Natural killer cell (primary cell): Measurements from ENCODE around the gene WDFY4. TPM values are rescaled to one million over a fixed set of nuclear protein-coding genes. Genes with fewer than 3 reads are reported as not detected.

Experiments
- ATAC-seq, 3 donors: fragments of 150-1000 bp in 2 of 3; fragments of 200-7000 bp in 1 of 3; cut with Tn5 transposase; 1 replicate in 1 of 3; 2 replicates in 2 of 3; pipeline ENCODE4 v1.10.0; 2021; ENCODE audit warnings: mild to moderate bottlenecking in 2 of 3, moderate library complexity in 2 of 3
- DNase-seq, 2 donors: peaks; one replicate each; pipeline versions ENCODE4 v3.0.0 to v3.0.0-alpha.2; 2013 to 2021; ENCODE audit warnings: mixed read lengths in 1 of 2
- H3K27ac ChIP-seq: one replicate; pipeline ENCODE4 v1.5.1; 2013; ENCODE audit warnings: mild to moderate bottlenecking, low read length
- H3K27me3 ChIP-seq: one replicate; pipeline ENCODE4 v1.6.1; 2013; ENCODE audit warnings: low read length; ENCODE audit not compliant: control insufficient read depth, insufficient read depth
- H3K36me3 ChIP-seq: one replicate; pipeline ENCODE4 v1.6.1; 2013; ENCODE audit warnings: low read length; ENCODE audit not compliant: control insufficient read depth, insufficient read depth
- H3K4me1 ChIP-seq: one replicate; pipeline ENCODE4 v1.6.1; 2013; ENCODE audit warnings: low read length; ENCODE audit not compliant: control insufficient read depth, insufficient read depth
- H3K4me3 ChIP-seq: one replicate; pipeline ENCODE4 v1.5.1; 2013; ENCODE audit warnings: low read length
- H3K9me3 ChIP-seq: one replicate; pipeline ENCODE4 v1.6.1; 2013; ENCODE audit warnings: low read length; ENCODE audit not compliant: control insufficient read depth, insufficient read depth
- H3K27ac Mint-ChIP-seq, 2 donors: one replicate each; pipeline ENCODE4 v1.8.0; 2022; ENCODE audit warnings: mild to moderate bottlenecking in 2 of 2, mixed read lengths in 2 of 2, moderate library complexity in 1 of 2
- H3K27me3 Mint-ChIP-seq, 2 donors: one replicate each; pipeline ENCODE4 v1.8.0; 2022; ENCODE audit warnings: low read depth in 2 of 2, mixed read lengths in 2 of 2
- H3K36me3 Mint-ChIP-seq: one replicate; pipeline ENCODE4 v1.8.0; 2022; ENCODE audit warnings: mixed read lengths
- H3K4me1 Mint-ChIP-seq, 2 donors: one replicate each; pipeline ENCODE4 v1.8.0; 2022; ENCODE audit warnings: mixed read lengths in 2 of 2
- H3K4me3 Mint-ChIP-seq: one replicate; pipeline ENCODE4 v1.8.0; 2022; ENCODE audit warnings: mild to moderate bottlenecking, moderate library complexity, mixed read lengths
- H3K9me3 Mint-ChIP-seq, 2 donors: one replicate each; pipeline ENCODE4 v1.8.0; 2022; ENCODE audit warnings: mixed read lengths in 2 of 2
- WGBS: methylation state at CpG from one replicate; pipeline ENCODE4 v1.1.7; 2013; ENCODE audit warnings: missing lambda C conversion rate; ENCODE audit not compliant: insufficient coverage; 5-methylcytosine and 5-hydroxymethylcytosine counted together
- intact Hi-C: fragments of 100-400 bp; cut with micrococcal nuclease; formaldehyde crosslinking; loops from one replicate; pipeline ENCODE4 v1.14.2; 2022
- total RNA-seq, 4 donors: library from RNA; stranded (reverse); fragments of 120-200 nt in 1 of 4; gene quantifications; one replicate each; pipeline versions ENCODE4 v1.2.3 to v1.2.4, GENCODE V29; 2013 to 2022
- TF ChIP-seq, protein P1 (sequence below): fragments of 200-600 bp; IDR thresholded peaks from one replicate; pipeline ENCODE4 v1.8.0; 2022; ENCODE audit warnings: antibody characterized with exemption

Gene WDFY4
- total RNA-seq, 3 donors from 2014 or later (not counting 1 experiment from before 2014, with no cell fraction given): 1.7 to 8.4 (median 3.5) TPM

DNA sequence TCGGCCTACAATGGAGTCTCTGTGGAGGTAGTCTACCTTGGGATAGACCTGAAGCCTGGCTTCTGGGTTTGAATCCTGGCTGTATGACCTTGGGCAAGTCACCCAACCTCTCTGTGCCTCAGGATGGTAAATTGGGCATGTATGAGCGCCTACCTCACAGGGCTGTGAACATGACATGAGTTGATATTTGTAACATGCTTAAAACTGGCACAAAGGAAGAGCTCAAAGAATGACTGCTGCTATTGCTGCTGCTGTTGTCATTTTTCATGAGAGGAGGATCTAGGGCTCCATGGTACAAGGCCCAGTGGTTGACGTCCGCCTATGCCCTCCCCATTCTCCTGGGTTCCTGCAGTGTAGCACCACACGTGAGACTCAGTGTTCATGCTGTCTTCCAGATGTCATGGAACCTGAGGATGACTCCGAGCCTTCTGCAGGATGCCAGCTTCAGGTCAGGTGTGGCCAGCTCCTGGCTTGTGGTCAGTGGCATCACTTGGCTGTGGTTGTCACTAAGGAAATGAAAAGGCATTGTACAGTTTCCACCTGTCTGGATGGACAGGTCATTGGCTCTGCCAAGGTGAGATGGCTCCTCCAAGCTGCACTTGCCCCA is 95.0 kb downstream of the WDFY4 start:
- no peaks in the 10 kb centered on the region for H3K36me3 ChIP-seq
- Mint-ChIP-seq H3K9me3 (no peaks in the 10 kb centered on the region), H3K36me3 (no peaks in the 10 kb centered on the region), H3K27ac (no peak overlapping the region), H3K4me1 (no peaks in the 10 kb centered on the region), H3K27me3 (no peaks in the 10 kb centered on the region), H3K4me3 (no peak overlapping the region)
- DNase-seq: no peak
- no peak overlapping the region for H3K27ac ChIP-seq
- TF ChIP-seq, protein P1, sequence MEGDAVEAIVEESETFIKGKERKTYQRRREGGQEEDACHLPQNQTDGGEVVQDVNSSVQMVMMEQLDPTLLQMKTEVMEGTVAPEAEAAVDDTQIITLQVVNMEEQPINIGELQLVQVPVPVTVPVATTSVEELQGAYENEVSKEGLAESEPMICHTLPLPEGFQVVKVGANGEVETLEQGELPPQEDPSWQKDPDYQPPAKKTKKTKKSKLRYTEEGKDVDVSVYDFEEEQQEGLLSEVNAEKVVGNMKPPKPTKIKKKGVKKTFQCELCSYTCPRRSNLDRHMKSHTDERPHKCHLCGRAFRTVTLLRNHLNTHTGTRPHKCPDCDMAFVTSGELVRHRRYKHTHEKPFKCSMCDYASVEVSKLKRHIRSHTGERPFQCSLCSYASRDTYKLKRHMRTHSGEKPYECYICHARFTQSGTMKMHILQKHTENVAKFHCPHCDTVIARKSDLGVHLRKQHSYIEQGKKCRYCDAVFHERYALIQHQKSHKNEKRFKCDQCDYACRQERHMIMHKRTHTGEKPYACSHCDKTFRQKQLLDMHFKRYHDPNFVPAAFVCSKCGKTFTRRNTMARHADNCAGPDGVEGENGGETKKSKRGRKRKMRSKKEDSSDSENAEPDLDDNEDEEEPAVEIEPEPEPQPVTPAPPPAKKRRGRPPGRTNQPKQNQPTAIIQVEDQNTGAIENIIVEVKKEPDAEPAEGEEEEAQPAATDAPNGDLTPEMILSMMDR: no peak
- no peak for ATAC-seq
- WGBS: 86% methylated on average over 6 of the region's 6 CpGs
- H3K4me1 ChIP-seq: no peaks in the 10 kb centered on the region
- no peak overlapping the region for H3K4me3 ChIP-seq
- intact Hi-C loops: no loop called here
- H3K27me3 ChIP-seq: no peaks in the 10 kb centered on the region
- H3K9me3 ChIP-seq: no peaks in the 10 kb centered on the region

DNA sequence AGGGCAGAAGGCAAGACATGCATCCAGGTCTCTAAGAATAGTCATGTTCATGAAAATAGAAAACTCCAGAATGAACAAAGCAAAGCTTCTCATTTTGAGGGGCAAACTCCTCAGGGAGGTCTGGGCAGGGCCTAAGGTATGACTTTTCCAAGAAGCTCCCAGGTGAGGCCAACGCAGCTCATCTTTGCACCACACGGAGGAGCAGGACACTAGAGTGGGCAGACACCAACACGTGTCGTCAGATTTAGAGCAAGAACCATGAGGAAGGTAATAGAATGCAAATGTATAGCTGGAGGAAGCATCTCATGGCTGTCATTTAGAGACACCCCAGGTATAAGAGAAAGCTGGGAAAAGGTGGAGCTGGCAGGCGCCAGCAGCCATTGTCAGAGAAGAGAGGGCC is 95.7 kb downstream of the WDFY4 start:
- TF ChIP-seq, protein P1: no peak
- no peak for DNase-seq
- 95% methylated on average over 5 of the region's 5 CpGs for WGBS
- Histone ChIP-seq H3K9me3 (no peaks in the 10 kb centered on the region), H3K27ac (no peak overlapping the region), H3K4me1 (no peaks in the 10 kb centered on the region), H3K27me3 (no peaks in the 10 kb centered on the region), H3K36me3 (no peaks in the 10 kb centered on the region), H3K4me3 (no peak overlapping the region)
- no peaks in the 10 kb centered on the region for H3K27me3 Mint-ChIP-seq
- no peaks in the 10 kb centered on the region for H3K9me3 Mint-ChIP-seq
- H3K4me1 Mint-ChIP-seq: no peaks in the 10 kb centered on the region
- H3K27ac Mint-ChIP-seq: no peak overlapping the region
- intact Hi-C loops: no loop called here
- H3K36me3 Mint-ChIP-seq: no peaks in the 10 kb centered on the region
- H3K4me3 Mint-ChIP-seq: no peak overlapping the region
- no peak for ATAC-seq

GRCh38 chr10:48782386-48782785 is 97.7 kb downstream of the WDFY4 start:
- H3K27me3 Mint-ChIP-seq: peaks cover 0 to 2% of the 10 kb centered on the region in 2 donors
- no peak for DNase-seq
- WGBS: 89% methylated on average over 2 of the region's 2 CpGs
- no peaks in the 10 kb centered on the region for H3K9me3 ChIP-seq
- H3K36me3 ChIP-seq: no peaks in the 10 kb centered on the region
- TF ChIP-seq, protein P1: no peak
- no peaks in the 10 kb centered on the region for H3K4me1 Mint-ChIP-seq
- intact Hi-C loops: no loop called here
- H3K4me1 ChIP-seq: no peaks in the 10 kb centered on the region
- H3K4me3 Mint-ChIP-seq: no peak overlapping the region
- H3K9me3 Mint-ChIP-seq: no peaks in the 10 kb centered on the region
- ATAC-seq: no peak
- no peak overlapping the region for H3K4me3 ChIP-seq
- no peak overlapping the region for H3K27ac Mint-ChIP-seq
- no peak overlapping the region for H3K27ac ChIP-seq
- no peaks in the 10 kb centered on the region for H3K36me3 Mint-ChIP-seq
- no peaks in the 10 kb centered on the region for H3K27me3 ChIP-seq

GRCh38 chr10:48784031-48784430 is 99.4 kb downstream of the WDFY4 start:
- Mint-ChIP-seq H3K27ac (no peak overlapping the region), H3K27me3 (peaks cover 4 to 10% of the 10 kb centered on the region in 2 donors), H3K36me3 (no peaks in the 10 kb centered on the region), H3K4me3 (no peak overlapping the region), H3K4me1 (no peaks in the 10 kb centered on the region), H3K9me3 (no peaks in the 10 kb centered on the region)
- no CpG with 5 or more reads among the region's 2 CpGs for WGBS
- ATAC-seq (no peak), DNase-seq (no peak)
- H3K27me3 ChIP-seq: no peaks in the 10 kb centered on the region
- intact Hi-C loops: no loop called here
- H3K27ac ChIP-seq: no peak overlapping the region
- H3K9me3 ChIP-seq: no peaks in the 10 kb centered on the region
- TF ChIP-seq, protein P1: no peak
- no peaks in the 10 kb centered on the region for H3K4me1 ChIP-seq
- no peaks in the 10 kb centered on the region for H3K36me3 ChIP-seq
- H3K4me3 ChIP-seq: no peak overlapping the region
